Measurements from ENCODE around the gene BOC. TPM values are rescaled to one million over a fixed set of nuclear protein-coding genes. Genes with fewer than 3 reads are reported as not detected.

Gene BOC
- total and polyA plus RNA-seq, 2 of the 8 experiments (the other 6 are each of a cell fraction or from before 2014, with no cell fraction given) = 6.9 to 9.3 TPM

DNA sequence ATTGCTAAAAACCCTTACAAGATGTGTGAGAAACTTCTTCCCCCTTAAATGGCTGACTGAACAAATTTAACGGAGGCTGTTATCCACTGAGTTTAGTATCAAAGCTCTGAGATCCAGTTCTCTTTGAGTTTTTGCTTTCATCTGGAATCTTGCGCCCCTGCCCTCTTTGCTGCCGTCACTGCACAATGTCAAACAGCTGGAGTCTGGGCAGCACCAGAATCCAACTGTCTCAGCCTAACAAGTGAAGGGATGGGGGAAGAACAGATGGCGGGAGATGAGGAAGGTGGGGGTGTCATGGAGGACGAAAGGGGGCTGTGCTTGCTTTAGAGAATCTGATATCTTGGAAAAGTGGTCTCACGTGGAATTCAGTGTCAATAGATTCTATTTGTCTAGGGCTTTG is 7.0 kb upstream of the BOC start (continued):
- TF ChIP-seq, protein P1, sequence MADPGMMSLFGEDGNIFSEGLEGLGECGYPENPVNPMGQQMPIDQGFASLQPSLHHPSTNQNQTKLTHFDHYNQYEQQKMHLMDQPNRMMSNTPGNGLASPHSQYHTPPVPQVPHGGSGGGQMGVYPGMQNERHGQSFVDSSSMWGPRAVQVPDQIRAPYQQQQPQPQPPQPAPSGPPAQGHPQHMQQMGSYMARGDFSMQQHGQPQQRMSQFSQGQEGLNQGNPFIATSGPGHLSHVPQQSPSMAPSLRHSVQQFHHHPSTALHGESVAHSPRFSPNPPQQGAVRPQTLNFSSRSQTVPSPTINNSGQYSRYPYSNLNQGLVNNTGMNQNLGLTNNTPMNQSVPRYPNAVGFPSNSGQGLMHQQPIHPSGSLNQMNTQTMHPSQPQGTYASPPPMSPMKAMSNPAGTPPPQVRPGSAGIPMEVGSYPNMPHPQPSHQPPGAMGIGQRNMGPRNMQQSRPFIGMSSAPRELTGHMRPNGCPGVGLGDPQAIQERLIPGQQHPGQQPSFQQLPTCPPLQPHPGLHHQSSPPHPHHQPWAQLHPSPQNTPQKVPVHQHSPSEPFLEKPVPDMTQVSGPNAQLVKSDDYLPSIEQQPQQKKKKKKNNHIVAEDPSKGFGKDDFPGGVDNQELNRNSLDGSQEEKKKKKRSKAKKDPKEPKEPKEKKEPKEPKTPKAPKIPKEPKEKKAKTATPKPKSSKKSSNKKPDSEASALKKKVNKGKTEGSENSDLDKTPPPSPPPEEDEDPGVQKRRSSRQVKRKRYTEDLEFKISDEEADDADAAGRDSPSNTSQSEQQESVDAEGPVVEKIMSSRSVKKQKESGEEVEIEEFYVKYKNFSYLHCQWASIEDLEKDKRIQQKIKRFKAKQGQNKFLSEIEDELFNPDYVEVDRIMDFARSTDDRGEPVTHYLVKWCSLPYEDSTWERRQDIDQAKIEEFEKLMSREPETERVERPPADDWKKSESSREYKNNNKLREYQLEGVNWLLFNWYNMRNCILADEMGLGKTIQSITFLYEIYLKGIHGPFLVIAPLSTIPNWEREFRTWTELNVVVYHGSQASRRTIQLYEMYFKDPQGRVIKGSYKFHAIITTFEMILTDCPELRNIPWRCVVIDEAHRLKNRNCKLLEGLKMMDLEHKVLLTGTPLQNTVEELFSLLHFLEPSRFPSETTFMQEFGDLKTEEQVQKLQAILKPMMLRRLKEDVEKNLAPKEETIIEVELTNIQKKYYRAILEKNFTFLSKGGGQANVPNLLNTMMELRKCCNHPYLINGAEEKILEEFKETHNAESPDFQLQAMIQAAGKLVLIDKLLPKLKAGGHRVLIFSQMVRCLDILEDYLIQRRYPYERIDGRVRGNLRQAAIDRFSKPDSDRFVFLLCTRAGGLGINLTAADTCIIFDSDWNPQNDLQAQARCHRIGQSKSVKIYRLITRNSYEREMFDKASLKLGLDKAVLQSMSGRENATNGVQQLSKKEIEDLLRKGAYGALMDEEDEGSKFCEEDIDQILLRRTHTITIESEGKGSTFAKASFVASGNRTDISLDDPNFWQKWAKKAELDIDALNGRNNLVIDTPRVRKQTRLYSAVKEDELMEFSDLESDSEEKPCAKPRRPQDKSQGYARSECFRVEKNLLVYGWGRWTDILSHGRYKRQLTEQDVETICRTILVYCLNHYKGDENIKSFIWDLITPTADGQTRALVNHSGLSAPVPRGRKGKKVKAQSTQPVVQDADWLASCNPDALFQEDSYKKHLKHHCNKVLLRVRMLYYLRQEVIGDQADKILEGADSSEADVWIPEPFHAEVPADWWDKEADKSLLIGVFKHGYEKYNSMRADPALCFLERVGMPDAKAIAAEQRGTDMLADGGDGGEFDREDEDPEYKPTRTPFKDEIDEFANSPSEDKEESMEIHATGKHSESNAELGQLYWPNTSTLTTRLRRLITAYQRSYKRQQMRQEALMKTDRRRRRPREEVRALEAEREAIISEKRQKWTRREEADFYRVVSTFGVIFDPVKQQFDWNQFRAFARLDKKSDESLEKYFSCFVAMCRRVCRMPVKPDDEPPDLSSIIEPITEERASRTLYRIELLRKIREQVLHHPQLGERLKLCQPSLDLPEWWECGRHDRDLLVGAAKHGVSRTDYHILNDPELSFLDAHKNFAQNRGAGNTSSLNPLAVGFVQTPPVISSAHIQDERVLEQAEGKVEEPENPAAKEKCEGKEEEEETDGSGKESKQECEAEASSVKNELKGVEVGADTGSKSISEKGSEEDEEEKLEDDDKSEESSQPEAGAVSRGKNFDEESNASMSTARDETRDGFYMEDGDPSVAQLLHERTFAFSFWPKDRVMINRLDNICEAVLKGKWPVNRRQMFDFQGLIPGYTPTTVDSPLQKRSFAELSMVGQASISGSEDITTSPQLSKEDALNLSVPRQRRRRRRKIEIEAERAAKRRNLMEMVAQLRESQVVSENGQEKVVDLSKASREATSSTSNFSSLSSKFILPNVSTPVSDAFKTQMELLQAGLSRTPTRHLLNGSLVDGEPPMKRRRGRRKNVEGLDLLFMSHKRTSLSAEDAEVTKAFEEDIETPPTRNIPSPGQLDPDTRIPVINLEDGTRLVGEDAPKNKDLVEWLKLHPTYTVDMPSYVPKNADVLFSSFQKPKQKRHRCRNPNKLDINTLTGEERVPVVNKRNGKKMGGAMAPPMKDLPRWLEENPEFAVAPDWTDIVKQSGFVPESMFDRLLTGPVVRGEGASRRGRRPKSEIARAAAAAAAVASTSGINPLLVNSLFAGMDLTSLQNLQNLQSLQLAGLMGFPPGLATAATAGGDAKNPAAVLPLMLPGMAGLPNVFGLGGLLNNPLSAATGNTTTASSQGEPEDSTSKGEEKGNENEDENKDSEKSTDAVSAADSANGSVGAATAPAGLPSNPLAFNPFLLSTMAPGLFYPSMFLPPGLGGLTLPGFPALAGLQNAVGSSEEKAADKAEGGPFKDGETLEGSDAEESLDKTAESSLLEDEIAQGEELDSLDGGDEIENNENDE (IDR thresholded peaks at IDR 0.05; ENCODE audit: insufficient replicate concordance, low read length) = no peak
- TF ChIP-seq KDM1A (IDR thresholded peaks at IDR 0.05; ENCODE audit: borderline replicate concordance, low read length) (no peak), SP2 (IDR thresholded peaks at IDR 0.05; ENCODE audit: low read length) (no peak), POLR2AphosphoS5 (IDR thresholded peaks at IDR 0.05; ENCODE audit: low read depth, low read length) (no peak), TCF12 (IDR thresholded peaks at IDR 0.05; ENCODE audit: low read depth, low read length) (no peak), CBX8 (IDR thresholded peaks at IDR 0.05; ENCODE audit: borderline replicate concordance, low read depth, low read length) (no peak), SIN3A (conservative IDR thresholded peaks at IDR 0.05 in 1 of 2, IDR thresholded peaks at IDR 0.05 in 1 of 2; ENCODE audit: low read depth in 1 of 2, low read length in 2 of 2) (no peak), SRF (IDR thresholded peaks at IDR 0.05; ENCODE audit: low read depth, low read length) (no peak), YY1 (IDR thresholded peaks at IDR 0.05; ENCODE audit: low read depth, low read length) (no peak), KDM4A (IDR thresholded peaks at IDR 0.05; ENCODE audit: low read depth, low read length, severe bottlenecking) (no peak), SP4 (IDR thresholded peaks at IDR 0.05; ENCODE audit: low read length) (no peak)
- TF ChIP-seq, protein P2, sequence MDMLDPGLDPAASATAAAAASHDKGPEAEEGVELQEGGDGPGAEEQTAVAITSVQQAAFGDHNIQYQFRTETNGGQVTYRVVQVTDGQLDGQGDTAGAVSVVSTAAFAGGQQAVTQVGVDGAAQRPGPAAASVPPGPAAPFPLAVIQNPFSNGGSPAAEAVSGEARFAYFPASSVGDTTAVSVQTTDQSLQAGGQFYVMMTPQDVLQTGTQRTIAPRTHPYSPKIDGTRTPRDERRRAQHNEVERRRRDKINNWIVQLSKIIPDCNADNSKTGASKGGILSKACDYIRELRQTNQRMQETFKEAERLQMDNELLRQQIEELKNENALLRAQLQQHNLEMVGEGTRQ (IDR thresholded peaks at IDR 0.05; ENCODE audit: low read length) = no peak
